ENCODE results near the gene ZBTB7C.

Gene ZBTB7C

DNA sequence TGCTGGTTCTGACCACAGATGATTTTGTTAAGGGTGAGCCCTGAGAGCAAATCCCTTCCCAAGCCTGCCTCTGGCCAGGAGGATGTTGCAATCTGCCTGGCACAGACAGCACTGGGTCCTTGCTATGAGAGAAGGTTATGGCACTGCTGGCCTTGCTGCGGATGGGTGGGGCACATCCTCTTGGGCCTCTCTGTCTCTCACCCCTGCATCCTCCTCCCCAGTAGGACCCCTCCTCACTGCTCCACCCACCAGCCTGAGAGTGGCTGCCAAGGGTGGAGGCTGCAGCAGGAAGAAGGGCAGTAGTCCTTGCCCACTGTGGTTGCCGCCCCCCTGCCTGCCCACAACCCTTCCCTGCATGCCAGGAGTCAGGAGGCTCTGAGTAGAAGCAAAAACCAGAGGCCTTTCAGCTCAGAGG lies 180.9 kb downstream of the ZBTB7C start:
- no peak overlapping the region for H3K4me3 ChIP-seq (ENCODE audit: extremely low read depth, insufficient read depth, low read length, poor library complexity, severe bottlenecking)
- H3K9me3 ChIP-seq (ENCODE audit: control insufficient read depth, low read length) = no peaks in the 10 kb centered on the region
- H3K27ac ChIP-seq (ENCODE audit: low read depth, low read length, severe bottlenecking) = no peak overlapping the region
- H3K36me3 ChIP-seq (ENCODE audit: control insufficient read depth, insufficient read depth, low read length) = no peaks in the 10 kb centered on the region
- no peaks in the 10 kb centered on the region for H3K4me1 ChIP-seq (ENCODE audit: control insufficient read depth, insufficient read depth, low read length, poor library complexity, severe bottlenecking)
- WGBS, 2 experiments (ENCODE audit: insufficient coverage in 2 of 2) = 80 to 100% methylated on average over 1 of the region's 2 CpGs

DNA sequence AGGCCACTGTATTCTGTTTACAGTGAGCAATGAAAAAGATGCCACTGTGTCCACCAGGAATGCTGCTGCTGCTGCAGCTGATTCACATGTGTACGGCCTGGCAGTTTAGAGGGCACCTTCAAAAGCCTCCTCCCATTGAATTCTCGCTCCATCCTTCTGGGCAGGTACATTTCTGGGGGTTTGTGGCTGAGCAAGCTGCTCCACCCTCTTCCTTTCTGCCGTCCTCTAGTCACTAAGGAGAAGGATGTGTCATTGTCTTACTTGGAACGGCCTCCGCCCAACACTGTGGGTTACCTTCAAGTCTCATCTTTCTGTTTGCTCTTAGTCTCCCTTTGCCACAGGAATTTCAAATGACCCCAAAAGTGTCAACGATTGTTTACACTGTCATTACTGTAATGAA lies 182.0 kb downstream of the ZBTB7C start:
- Histone ChIP-seq H3K36me3 (ENCODE audit: control insufficient read depth, insufficient read depth, low read length) (no peaks in the 10 kb centered on the region), H3K9me3 (ENCODE audit: control insufficient read depth, low read length) (no peaks in the 10 kb centered on the region), H3K4me1 (ENCODE audit: control insufficient read depth, insufficient read depth, low read length, poor library complexity, severe bottlenecking) (no peaks in the 10 kb centered on the region), H3K4me3 (ENCODE audit: extremely low read depth, insufficient read depth, low read length, poor library complexity, severe bottlenecking) (no peak overlapping the region), H3K27ac (ENCODE audit: low read depth, low read length, severe bottlenecking) (no peak overlapping the region)
- 74 to 82% methylated on average over 2 to 5 of the region's 6 CpGs for WGBS, 2 experiments (ENCODE audit: insufficient coverage in 2 of 2)

DNA sequence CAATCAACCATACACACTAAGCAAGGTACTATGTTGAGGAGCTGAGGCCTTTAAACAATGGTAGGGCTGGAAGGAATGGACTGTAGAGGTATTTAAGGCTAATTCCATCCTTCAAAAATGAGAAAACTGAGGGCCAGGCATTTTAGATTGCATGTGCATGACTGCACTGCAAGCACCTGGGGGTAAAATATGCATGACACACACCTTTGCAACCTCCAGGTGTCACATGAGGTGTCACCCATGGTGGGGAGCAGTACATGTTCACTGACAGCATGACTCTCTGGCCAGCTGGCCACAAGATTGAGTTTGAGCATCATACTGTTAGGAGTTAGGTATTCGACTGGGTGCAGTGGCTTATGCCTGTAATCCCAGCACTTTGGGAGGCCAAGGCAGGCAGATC lies 182.8 kb downstream of the ZBTB7C start:
- H3K4me1 ChIP-seq (ENCODE audit: control insufficient read depth, insufficient read depth, low read length, poor library complexity, severe bottlenecking) = no peaks in the 10 kb centered on the region
- H3K36me3 ChIP-seq (ENCODE audit: control insufficient read depth, insufficient read depth, low read length) = no peaks in the 10 kb centered on the region
- H3K9me3 ChIP-seq (ENCODE audit: control insufficient read depth, low read length) = no peaks in the 10 kb centered on the region
- no peak overlapping the region for H3K27ac ChIP-seq (ENCODE audit: low read depth, low read length, severe bottlenecking)
- no peak overlapping the region for H3K4me3 ChIP-seq (ENCODE audit: extremely low read depth, insufficient read depth, low read length, poor library complexity, severe bottlenecking)
- 92 to 100% methylated on average over 1 of the region's 1 CpG for WGBS, 2 experiments (ENCODE audit: insufficient coverage in 2 of 2)

DNA sequence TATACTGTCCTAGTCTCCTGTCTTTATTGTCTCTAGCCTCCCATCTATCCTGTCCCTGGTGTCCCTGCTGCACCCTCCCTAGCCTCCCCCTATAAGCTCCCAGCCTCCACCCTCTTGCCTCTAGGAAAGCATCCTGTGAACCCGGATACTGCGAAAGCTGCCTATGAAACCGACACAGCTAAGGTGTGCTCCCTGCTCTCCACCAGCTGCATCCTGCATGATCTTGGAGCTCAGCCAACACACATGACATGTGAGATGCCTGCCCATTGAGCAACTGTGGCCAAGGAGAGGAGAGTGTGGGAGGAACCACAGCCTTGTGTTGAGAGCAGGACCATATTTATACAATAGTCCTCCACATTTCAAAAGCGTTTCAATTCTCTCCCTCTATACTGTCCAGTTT lies 187.1 kb downstream of the ZBTB7C start:
- Histone ChIP-seq H3K4me3 (ENCODE audit: extremely low read depth, insufficient read depth, low read length, poor library complexity, severe bottlenecking) (no peak overlapping the region), H3K4me1 (ENCODE audit: control insufficient read depth, insufficient read depth, low read length, poor library complexity, severe bottlenecking) (no peaks in the 10 kb centered on the region), H3K36me3 (ENCODE audit: control insufficient read depth, insufficient read depth, low read length) (no peaks in the 10 kb centered on the region), H3K27ac (ENCODE audit: low read depth, low read length, severe bottlenecking) (no peak overlapping the region), H3K9me3 (ENCODE audit: control insufficient read depth, low read length) (no peaks in the 10 kb centered on the region)
- 91 to 100% methylated on average over 4 of the region's 4 CpGs for WGBS, 2 experiments (ENCODE audit: insufficient coverage in 2 of 2)

DNA sequence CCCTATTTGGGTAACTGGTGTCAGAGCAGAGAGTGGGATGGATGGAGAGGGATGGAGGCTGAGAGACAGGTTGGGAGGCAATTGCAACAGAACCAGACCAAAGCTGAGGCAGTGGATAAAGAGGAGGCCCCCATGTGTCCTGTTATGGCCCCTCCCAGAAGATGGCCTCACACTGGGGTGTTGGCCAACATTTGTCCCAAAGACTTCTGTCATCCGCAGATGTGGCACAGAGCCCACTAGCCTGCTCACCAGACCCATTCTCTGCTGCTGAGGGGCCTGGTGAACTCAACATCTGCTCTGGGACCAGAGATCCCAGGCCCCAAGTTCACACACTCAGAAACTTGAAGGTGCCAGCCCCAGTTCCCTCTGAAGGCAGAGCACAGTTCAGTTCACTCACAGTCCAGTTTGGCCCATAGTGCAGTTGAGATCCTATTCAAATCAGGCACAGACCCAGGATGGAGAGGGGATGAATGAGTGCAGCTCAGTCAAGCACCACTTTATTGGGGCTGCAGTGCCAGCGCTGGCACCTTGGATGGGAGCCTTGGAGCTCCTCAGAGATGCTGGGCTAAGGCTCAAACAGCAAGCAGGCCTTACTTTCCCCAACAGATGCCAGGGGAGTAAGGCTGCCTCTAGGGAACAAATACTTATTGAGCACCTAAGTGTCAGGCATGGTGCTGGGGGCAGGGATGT lies 189.2 kb downstream of the ZBTB7C start:
- no peak overlapping the region for H3K27ac ChIP-seq (ENCODE audit: low read depth, low read length, severe bottlenecking)
- H3K9me3 ChIP-seq (ENCODE audit: control insufficient read depth, low read length) = no peaks in the 10 kb centered on the region
- H3K4me1 ChIP-seq (ENCODE audit: control insufficient read depth, insufficient read depth, low read length, poor library complexity, severe bottlenecking) = no peaks in the 10 kb centered on the region
- no peaks in the 10 kb centered on the region for H3K36me3 ChIP-seq (ENCODE audit: control insufficient read depth, insufficient read depth, low read length)
- 89 to 96% methylated on average over 2 of the region's 2 CpGs for WGBS, 2 experiments (ENCODE audit: insufficient coverage in 2 of 2)
- H3K4me3 ChIP-seq (ENCODE audit: extremely low read depth, insufficient read depth, low read length, poor library complexity, severe bottlenecking) = no peak overlapping the region

DNA sequence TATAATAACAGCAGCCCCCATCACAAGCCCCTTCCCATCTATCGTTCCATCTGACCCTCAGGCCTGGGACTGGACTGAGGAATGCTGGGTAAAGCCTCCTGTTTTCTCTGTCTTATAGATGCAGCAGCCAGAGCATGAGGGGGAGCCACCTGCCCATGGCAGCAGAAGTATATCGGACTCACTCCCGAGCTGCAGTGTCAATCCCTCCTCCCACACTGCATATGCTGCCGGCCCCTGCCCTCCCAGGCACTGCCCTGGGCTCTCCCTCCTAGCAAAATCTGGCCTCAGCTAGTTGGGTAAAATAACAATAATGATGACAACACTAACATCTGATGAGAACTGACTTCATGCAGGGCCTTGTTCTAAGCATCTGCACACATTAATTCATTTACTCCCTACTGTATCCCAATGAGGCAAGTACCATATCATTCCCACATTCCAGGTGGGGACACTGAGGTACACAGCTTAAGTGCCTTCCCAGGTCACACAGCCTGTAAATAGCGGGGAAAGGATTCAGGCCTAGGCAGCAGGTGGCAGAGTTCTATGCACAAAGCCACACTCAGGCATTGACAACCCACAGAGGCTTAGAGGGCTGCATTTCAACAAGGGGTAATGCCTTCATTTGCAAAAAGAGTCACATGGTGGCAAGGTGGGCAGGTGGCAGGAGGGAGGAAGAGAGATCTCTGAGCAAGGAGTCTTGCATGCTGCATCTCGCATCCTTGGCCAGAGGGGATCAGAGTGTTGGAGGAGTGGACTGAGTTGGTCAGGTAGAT lies 190.0 kb downstream of the ZBTB7C start:
- Histone ChIP-seq H3K27ac (ENCODE audit: low read depth, low read length, severe bottlenecking) (no peak overlapping the region), H3K9me3 (ENCODE audit: control insufficient read depth, low read length) (no peaks in the 10 kb centered on the region), H3K36me3 (ENCODE audit: control insufficient read depth, insufficient read depth, low read length) (no peaks in the 10 kb centered on the region), H3K4me1 (ENCODE audit: control insufficient read depth, insufficient read depth, low read length, poor library complexity, severe bottlenecking) (no peaks in the 10 kb centered on the region), H3K4me3 (ENCODE audit: extremely low read depth, insufficient read depth, low read length, poor library complexity, severe bottlenecking) (no peak overlapping the region)
- 80 to 89% methylated on average over 5 to 6 of the region's 6 CpGs for WGBS, 2 experiments (ENCODE audit: insufficient coverage in 2 of 2)

DNA sequence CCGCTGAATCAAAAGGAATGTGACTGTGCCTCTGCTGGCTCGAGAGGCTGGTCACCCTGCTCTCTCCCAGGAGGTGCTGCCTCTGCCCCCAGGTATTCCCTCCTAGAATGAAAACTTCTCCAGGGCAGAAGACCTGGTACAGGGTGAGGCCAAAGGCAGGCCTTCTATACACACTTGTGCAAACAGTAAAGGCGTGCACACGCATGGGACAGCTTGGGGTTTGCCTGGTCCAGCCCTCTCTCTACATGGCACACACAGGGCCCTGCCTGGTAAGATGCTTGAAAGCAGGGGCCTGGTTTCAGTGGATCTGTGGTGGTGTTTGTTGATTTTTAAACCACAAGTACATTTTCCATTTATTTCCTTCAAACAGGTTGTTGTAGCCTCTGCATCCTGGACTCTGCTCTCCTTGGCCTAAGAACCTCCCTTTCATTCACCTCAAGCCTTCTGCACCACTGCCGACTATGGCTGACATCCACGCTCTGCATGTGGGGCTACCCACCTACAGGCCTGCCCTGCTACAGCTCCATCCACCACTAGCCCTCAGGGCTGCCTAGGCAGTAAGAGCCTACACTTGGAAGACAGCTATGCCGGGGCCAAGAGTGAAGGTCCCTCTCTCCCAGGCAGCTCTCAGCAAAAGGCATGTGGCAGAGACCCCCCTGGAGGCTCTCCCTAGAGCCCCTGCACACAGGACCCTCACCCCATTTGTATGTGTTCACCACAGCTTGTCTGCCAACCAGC lies 190.7 kb downstream of the ZBTB7C start:
- 84 to 92% methylated on average over 3 to 6 of the region's 7 CpGs for WGBS, 2 experiments (ENCODE audit: insufficient coverage in 2 of 2)
- Histone ChIP-seq H3K4me3 (ENCODE audit: extremely low read depth, insufficient read depth, low read length, poor library complexity, severe bottlenecking) (no peak overlapping the region), H3K9me3 (ENCODE audit: control insufficient read depth, low read length) (no peaks in the 10 kb centered on the region), H3K36me3 (ENCODE audit: control insufficient read depth, insufficient read depth, low read length) (no peaks in the 10 kb centered on the region), H3K4me1 (ENCODE audit: control insufficient read depth, insufficient read depth, low read length, poor library complexity, severe bottlenecking) (no peaks in the 10 kb centered on the region), H3K27ac (ENCODE audit: low read depth, low read length, severe bottlenecking) (no peak overlapping the region)

DNA sequence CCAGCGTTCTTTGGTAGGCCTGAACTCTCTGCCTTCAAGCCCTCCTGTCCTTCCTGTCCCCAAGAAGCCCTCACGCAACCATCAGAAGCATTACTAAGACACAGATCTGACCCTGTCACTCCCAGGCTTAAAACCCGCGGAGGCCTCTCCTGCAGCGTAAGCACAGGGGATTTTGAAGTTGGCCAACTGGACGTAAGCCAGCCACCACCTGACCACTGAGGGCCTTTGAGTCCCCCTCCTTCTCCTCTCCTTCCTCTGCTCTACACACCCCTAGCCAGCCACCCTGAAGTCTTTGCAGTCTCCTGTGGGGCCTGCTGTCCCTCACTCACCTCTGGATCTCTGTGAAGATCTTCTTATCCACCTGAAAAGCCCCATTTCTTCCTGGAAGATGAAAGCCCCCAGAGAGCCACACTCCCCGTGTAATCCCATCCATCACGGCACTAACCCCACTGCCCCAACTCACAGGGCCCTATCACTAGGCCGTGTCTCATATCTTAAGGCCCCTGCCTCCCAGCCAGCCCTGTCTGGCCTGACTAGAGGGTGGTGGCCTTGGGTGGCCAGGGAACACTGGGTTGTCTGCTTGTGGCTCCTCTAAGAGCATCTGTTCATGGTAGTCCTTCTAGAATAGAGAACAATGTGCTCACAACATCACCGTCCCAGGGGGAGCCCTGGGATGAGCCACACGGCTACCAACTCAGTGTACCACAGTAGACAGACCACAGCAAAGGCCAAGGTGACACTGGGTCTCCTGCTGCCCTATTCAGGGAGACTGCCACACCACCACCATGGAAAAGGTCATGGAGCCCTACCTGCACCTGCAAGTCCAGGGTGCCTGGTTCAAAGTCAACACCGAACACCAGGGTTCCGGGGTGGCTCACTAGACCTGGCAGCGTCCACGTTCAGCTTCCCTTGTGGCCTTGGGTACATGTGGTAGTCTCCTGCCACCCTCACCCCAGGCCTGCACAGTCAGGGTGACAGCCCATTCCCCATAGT lies 191.6 kb downstream of the ZBTB7C start:
- 84 to 91% methylated on average over 10 to 12 of the region's 15 CpGs for WGBS, 2 experiments (ENCODE audit: insufficient coverage in 2 of 2)
- Histone ChIP-seq H3K4me1 (ENCODE audit: control insufficient read depth, insufficient read depth, low read length, poor library complexity, severe bottlenecking) (no peaks in the 10 kb centered on the region), H3K9me3 (ENCODE audit: control insufficient read depth, low read length) (no peaks in the 10 kb centered on the region), H3K27ac (ENCODE audit: low read depth, low read length, severe bottlenecking) (no peak overlapping the region), H3K4me3 (ENCODE audit: extremely low read depth, insufficient read depth, low read length, poor library complexity, severe bottlenecking) (no peak overlapping the region), H3K36me3 (ENCODE audit: control insufficient read depth, insufficient read depth, low read length) (no peaks in the 10 kb centered on the region)

DNA sequence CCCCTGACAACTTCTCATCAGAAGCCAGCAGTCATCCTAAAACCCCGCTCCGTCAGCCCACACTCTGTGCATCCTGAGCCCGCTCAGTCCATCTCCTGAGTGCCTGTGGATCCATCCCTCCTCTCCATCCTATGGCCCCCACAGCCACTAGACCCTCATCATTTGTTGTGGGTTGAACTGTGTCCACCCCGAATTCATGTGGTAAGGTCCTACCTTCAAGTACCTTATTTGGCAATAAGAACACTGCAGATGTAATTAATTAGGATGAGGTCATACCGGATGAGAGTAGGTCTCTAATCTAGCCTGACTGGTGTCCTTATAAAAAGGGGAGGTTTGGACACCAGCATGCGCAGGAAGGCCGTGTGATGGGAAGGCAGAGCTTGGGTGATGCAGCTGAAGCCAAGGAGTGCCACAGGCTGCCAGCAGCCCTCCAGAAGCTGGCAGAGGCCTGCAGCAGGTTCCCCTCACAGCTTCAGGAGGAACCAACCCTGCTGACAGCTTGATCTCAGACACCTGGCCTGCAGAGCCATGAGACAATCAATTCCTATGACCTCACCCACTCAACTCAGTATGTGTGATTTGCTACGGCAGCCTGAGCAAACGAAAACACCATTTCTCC lies 192.4 kb downstream of the ZBTB7C start:
- WGBS, 2 experiments (ENCODE audit: insufficient coverage in 2 of 2) = 84 to 97% methylated on average over 7 to 8 of the region's 9 CpGs
- Histone ChIP-seq H3K4me3 (ENCODE audit: extremely low read depth, insufficient read depth, low read length, poor library complexity, severe bottlenecking) (no peak overlapping the region), H3K9me3 (ENCODE audit: control insufficient read depth, low read length) (no peaks in the 10 kb centered on the region)

More for the DNA sequence above, 192.4 kb downstream of the ZBTB7C start:
- H3K27ac ChIP-seq (ENCODE audit: low read depth, low read length, severe bottlenecking) = no peak overlapping the region
- H3K36me3 ChIP-seq (ENCODE audit: control insufficient read depth, insufficient read depth, low read length) = no peaks in the 10 kb centered on the region
- no peaks in the 10 kb centered on the region for H3K4me1 ChIP-seq (ENCODE audit: control insufficient read depth, insufficient read depth, low read length, poor library complexity, severe bottlenecking)

Data from mesodermal cell (in vitro differentiated cells).